Kidney epithelial cell (primary cell): Measurements from ENCODE around the gene CORO2B. TPM values are rescaled to one million over a fixed set of nuclear protein-coding genes. Genes with fewer than 3 reads are reported as not detected.

ENCODE experiments used
- DNase-seq: peaks from one replicate; pipeline ENCODE4 v3.0.0-alpha.2; 2010; ENCODE audit warnings: low read depth
- H3K27me3 ChIP-seq: 2 replicates; pipeline ENCODE4 v1.6.0; 2011; ENCODE audit warnings: low read length; ENCODE audit not compliant: control insufficient read depth, insufficient read depth
- H3K36me3 ChIP-seq: 2 replicates; pipeline ENCODE4 v1.5.1; 2011; ENCODE audit warnings: low read length; ENCODE audit not compliant: control insufficient read depth, insufficient read depth
- H3K4me3 ChIP-seq: 2 replicates; pipeline ENCODE4 v1.5.1; 2011; ENCODE audit warnings: low read depth, mild to moderate bottlenecking, control low read depth, low read length
- CTCF ChIP-seq: IDR thresholded peaks from 2 replicates; pipeline ENCODE4 v1.5.1; 2011; ENCODE audit warnings: mild to moderate bottlenecking, moderate library complexity, low read length, control low read depth, inconsistent platforms; ENCODE audit not compliant: insufficient read depth, poor library complexity, severe bottlenecking
- total RNA-seq: library from RNA; depleted of rRNA; stranded (reverse); fragments of >200 nt; gene quantifications from 2 replicates; pipeline ENCODE4 v1.2.3, GENCODE V29; 2015

CORO2B gene
- total RNA-seq, 1 donor from 2014 or later, result 19.8 TPM

GRCh38 chr15:68593828-68594532 lies 15.2 kb downstream of the CORO2B start:
- H3K4me3 ChIP-seq, result no peak overlapping the region
- TF ChIP-seq CTCF, result no peak
- DNase-seq, result no peak
- no peaks in the 10 kb centered on the region for H3K36me3 ChIP-seq
- no peaks in the 10 kb centered on the region for H3K27me3 ChIP-seq

- no peaks in the 10 kb centered on the region for H3K27me3 ChIP-seq
- DNase-seq, result no peak
- no peak for TF ChIP-seq CTCF
- no peak overlapping the region for H3K4me3 ChIP-seq
- no peaks in the 10 kb centered on the region for H3K36me3 ChIP-seq
Observed at GRCh38 chr15:68594533-68595259, 15.9 kb downstream of the CORO2B start.

GRCh38 chr15:68595260-68595564 lies 16.4 kb downstream of the CORO2B start:
- no peaks in the 10 kb centered on the region for H3K27me3 ChIP-seq
- no peak for TF ChIP-seq CTCF

GRCh38 chr15:68595761-68596160 lies 17.0 kb downstream of the CORO2B start:
- no peaks in the 10 kb centered on the region for H3K36me3 ChIP-seq

More at GRCh38 chr15:68595260-68595564, 16.4 kb downstream of the CORO2B start:
- Histone ChIP-seq H3K4me3 (no peak overlapping the region), H3K36me3 (no peaks in the 10 kb centered on the region)
- no peak for DNase-seq

GRCh38 chr15:68596691-68597090 lies 17.9 kb downstream of the CORO2B start:
- no peak overlapping the region for H3K4me3 ChIP-seq
- DNase-seq, result no peak
- H3K36me3 ChIP-seq, result no peaks in the 10 kb centered on the region
- no peaks in the 10 kb centered on the region for H3K27me3 ChIP-seq
- no peak for TF ChIP-seq CTCF

More at GRCh38 chr15:68595761-68596160, 17.0 kb downstream of the CORO2B start:
- DNase-seq, result no peak
- no peak for TF ChIP-seq CTCF
- no peaks in the 10 kb centered on the region for H3K27me3 ChIP-seq
- no peak overlapping the region for H3K4me3 ChIP-seq
